Thyroid gland (tissue), 4 donors: ENCODE measurements around the gene TK2. TPM values are rescaled to one million over a fixed set of nuclear protein-coding genes. Genes with fewer than 3 reads are reported as not detected.

Experiments used
- DNase-seq, 2 donors: peaks; one replicate each; pipeline ENCODE4 v3.0.0-alpha.2; 2019
- H3K27ac ChIP-seq, 3 donors: fragments of 200-600 bp; sonication (generic); 1 replicate in 2 of 3; 2 replicates in 1 of 3; pipeline ENCODE4 v1.5.1; 2016 to 2019; ENCODE audit warnings: mild to moderate bottlenecking in 1 of 3, moderate library complexity in 1 of 3
- H3K27me3 ChIP-seq: fragments of 200-600 bp; sonication (generic); one replicate; pipeline ENCODE4 v1.5.1; 2019
- H3K36me3 ChIP-seq, 2 donors: fragments of 200-600 bp; sonication (generic); one replicate each; pipeline ENCODE4 v1.5.1; 2016 to 2019
- H3K4me1 ChIP-seq, 2 donors: fragments of 200-600 bp; sonication (generic); one replicate each; pipeline ENCODE4 v1.5.1; 2017 to 2019
- H3K4me3 ChIP-seq, 3 donors: fragments of 200-600 bp; sonication (generic); replicated peaks in 1 of 3; 1 replicate in 2 of 3; 2 replicates in 1 of 3; pipeline ENCODE4 v1.5.1; 2016; ENCODE audit warnings: mild to moderate bottlenecking in 1 of 3
- H3K9me3 ChIP-seq: fragments of 200-600 bp; sonication (generic); one replicate; pipeline ENCODE4 v1.5.1; 2017
- CTCF ChIP-seq, 6 experiments: fragments of 200-600 bp in 3 of 6; fragments of 450-650 bp in 3 of 6; sonication (generic) in 3 of 6; IDR thresholded peaks; one replicate each; pipeline ENCODE4 v1.5.1; 2016 to 2019; ENCODE audit warnings: antibody characterized with exemption in 6 of 6, mild to moderate bottlenecking in 2 of 6, inconsistent platforms in 1 of 6, moderate library complexity in 1 of 6
- POLR2A ChIP-seq, 2 donors: fragments of 450-650 bp; IDR thresholded peaks; one replicate each; pipeline ENCODE4 v1.6.1; 2017; ENCODE audit warnings: antibody characterized with exemption in 2 of 2, mild to moderate bottlenecking in 2 of 2, moderate library complexity in 1 of 2
- WGBS, 2 donors: methylation state at CpG; one replicate each; pipeline ENCODE4 v1.1.5; 2017; 5-methylcytosine and 5-hydroxymethylcytosine counted together
- intact Hi-C: fragments of 100-400 bp; cut with DNase I; formaldehyde crosslinking; loops from one replicate; pipeline ENCODE4 v1.15.1; 2023
- total RNA-seq, 4 donors: library from RNA; depleted of rRNA; stranded (reverse); fragments of >200 nt; gene quantifications; one replicate each; pipeline ENCODE4 v1.2.3, GENCODE V29; 2016

Gene TK2
- total RNA-seq, 4 donors from 2014 or later, result 31.6 to 55.5 (median 46.6) TPM

GRCh38 chr16:66554495-66554894 is 4.6 kb upstream of the TK2 start:
- H3K9me3 ChIP-seq, result no peaks in the 10 kb centered on the region
- H3K4me3 ChIP-seq, result no peak overlapping the region
- 89 to 93% methylated on average over 6 of the region's 6 CpGs for WGBS, 2 donors
- peaks cover 17 to 31% of the 10 kb centered on the region in 2 donors for H3K4me1 ChIP-seq
- no peaks in the 10 kb centered on the region for H3K27me3 ChIP-seq
- intact Hi-C loops, result loop anchor here (5.0 kb wide), 1 partner anchor 37 kb away; no protein-coding TSS in a partner anchor
- no peaks in the 10 kb centered on the region for H3K36me3 ChIP-seq
- no peak overlapping the region for H3K27ac ChIP-seq
- DNase-seq, result no peak
- TF ChIP-seq POLR2A (IDR thresholded peaks at IDR 0.05) (no peak), CTCF (IDR thresholded peaks at IDR 0.05) (no peak)

GRCh38 chr16:66554021-66554420 is 4.1 kb upstream of the TK2 start:
- Histone ChIP-seq H3K27me3 (no peaks in the 10 kb centered on the region), H3K4me1 (peaks cover 21 to 31% of the 10 kb centered on the region in 2 donors), H3K36me3 (no peaks in the 10 kb centered on the region), H3K4me3 (no peak overlapping the region), H3K27ac (peak overlapping the region in 1 of 3 donors; percentile 17), H3K9me3 (no peaks in the 10 kb centered on the region)
- no peak for DNase-seq
- TF ChIP-seq CTCF (IDR thresholded peaks at IDR 0.05) (no peak), POLR2A (IDR thresholded peaks at IDR 0.05) (no peak)
- 90 to 97% methylated on average over 3 of the region's 3 CpGs for WGBS, 2 donors
- intact Hi-C loops, result loop anchor here (5.0 kb wide), 1 partner anchor 37 kb away; no protein-coding TSS in a partner anchor

GRCh38 chr16:66553223-66553622 is 3.3 kb upstream of the TK2 start:
- WGBS, 2 donors, result 32 to 42% methylated on average over 8 of the region's 8 CpGs
- H3K9me3 ChIP-seq, result no peaks in the 10 kb centered on the region
- peak overlapping the region in 1 of 3 donors; percentile 17 for H3K27ac ChIP-seq
- peak overlapping the region in 2 of 3 donors; percentile 51 to 53 for H3K4me3 ChIP-seq
- intact Hi-C loops, result loop anchor here (5.0 kb wide), 1 partner anchor 36 kb away; no protein-coding TSS in a partner anchor
- no peaks in the 10 kb centered on the region for H3K36me3 ChIP-seq
- no peaks in the 10 kb centered on the region for H3K27me3 ChIP-seq
- no peak for DNase-seq
- TF ChIP-seq POLR2A (IDR thresholded peaks at IDR 0.05) (no peak), CTCF (IDR thresholded peaks at IDR 0.05) (no peak)
- peaks cover 29 to 35% of the 10 kb centered on the region in 2 donors for H3K4me1 ChIP-seq

GRCh38 chr16:66552286-66553177 is 2.6 kb upstream of the TK2 start, which contains the start of gene CKLF:
CKLF (plus strand) TSS chr16:66552576; CDS start chr16:66552716, 140 bp downstream.
- 11 to 12% methylated on average over 49 to 58 of the region's 63 CpGs for WGBS, 2 donors
- H3K4me3 ChIP-seq, result peak within 1 kb of the TSS in 2 of 3 donors; percentile 51 to 53
- peak within 1 kb of the TSS; percentile 92 to 97 (median 94) for H3K27ac ChIP-seq
- no peaks in the 10 kb centered on the region for H3K9me3 ChIP-seq
- TF ChIP-seq POLR2A (IDR thresholded peaks at IDR 0.05), result peak in 1 of 2 donors; percentile 83
- no peak for TF ChIP-seq CTCF (IDR thresholded peaks at IDR 0.05)
- intact Hi-C loops, result loop anchor here (5.0 kb wide), 1 partner anchor 35 kb away; no protein-coding TSS in a partner anchor
- H3K27me3 ChIP-seq, result no peaks in the 10 kb centered on the region
- peaks cover 35% of the 10 kb centered on the region in 2 donors for H3K4me1 ChIP-seq
- no peaks in the 10 kb centered on the region for H3K36me3 ChIP-seq
- peak; percentile 86 for DNase-seq
